NCI-H1930 (cell line): ENCODE data around the gene PROCA1.

ENCODE experiments used
- DNase-seq, 2 experiments: peaks; one replicate each; lab custom pipeline; 2025; lab: John Stamatoyannopoulos, UW

The PROCA1 gene

GRCh38 chr17:28707339-28707720 is 4.4 kb downstream of the PROCA1 start:
- DNase-seq: no peak

GRCh38 chr17:28706471-28707338 is 5.0 kb downstream of the PROCA1 start:
- no peak for DNase-seq

DNA sequence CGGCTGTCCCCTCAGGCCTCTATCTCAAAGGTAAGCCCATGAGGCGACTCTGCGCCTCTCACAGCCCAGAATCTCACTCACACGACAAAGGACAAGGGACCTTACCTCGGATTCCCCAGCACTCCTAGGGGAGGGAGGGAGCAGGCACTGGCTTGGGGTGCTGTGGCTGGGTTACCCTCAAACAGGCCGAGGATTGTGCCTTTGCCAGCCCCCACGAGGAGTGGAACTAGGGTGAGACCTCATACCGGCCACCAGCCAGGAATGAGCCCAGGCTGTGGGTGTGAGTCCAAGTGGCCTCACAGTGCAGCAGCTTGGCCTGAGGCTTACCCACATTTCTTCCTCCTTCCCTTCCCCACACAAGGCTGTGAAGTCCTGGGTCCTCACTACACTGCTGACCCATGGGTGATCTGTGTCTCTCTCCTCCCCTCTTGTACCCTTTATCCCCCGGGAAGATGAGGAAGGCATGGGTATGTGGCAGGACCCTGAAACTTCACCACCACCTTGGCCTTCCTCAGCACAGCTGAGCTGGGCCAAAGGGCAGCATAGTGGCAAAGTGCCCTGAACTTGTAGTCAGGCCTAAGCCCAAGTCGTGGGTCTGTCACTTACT is 5.9 kb downstream of the PROCA1 start:
- no peak for DNase-seq

- DNase-seq: no peak
Measured at GRCh38 chr17:28705074-28705659, 6.5 kb downstream of the PROCA1 start.

DNA sequence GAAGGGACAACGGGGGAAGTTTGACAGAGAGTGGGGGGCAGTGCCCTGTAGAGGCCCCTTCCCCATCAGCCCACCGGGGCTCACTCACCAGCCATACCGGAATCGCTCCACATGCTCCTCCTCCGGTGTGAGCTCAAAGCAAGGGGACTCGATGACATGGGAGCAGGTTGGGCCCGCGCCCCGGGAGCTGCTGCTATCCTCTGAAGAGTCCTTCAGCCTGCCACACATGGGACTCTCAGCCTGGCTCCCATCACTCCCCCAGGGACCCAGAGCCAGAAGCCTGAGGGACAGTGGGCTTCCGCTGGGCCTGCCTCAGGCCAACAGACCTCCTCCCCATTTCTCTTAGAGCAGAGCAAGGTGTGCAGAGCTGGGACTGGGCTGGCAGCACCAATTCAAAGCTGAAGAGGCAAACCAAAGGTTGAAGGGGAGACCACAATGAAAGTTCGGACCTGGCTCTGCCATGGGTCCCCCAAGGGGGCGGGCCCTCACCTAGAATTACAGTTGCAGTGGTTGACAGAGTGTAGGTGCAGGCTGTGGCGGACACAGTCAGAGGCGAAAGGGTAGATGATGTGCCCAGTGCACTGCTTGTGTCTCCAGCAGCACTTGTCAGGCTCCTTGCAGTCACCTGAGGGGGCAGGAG is 7.3 kb downstream of the PROCA1 start:
- DNase-seq: no peak

DNA sequence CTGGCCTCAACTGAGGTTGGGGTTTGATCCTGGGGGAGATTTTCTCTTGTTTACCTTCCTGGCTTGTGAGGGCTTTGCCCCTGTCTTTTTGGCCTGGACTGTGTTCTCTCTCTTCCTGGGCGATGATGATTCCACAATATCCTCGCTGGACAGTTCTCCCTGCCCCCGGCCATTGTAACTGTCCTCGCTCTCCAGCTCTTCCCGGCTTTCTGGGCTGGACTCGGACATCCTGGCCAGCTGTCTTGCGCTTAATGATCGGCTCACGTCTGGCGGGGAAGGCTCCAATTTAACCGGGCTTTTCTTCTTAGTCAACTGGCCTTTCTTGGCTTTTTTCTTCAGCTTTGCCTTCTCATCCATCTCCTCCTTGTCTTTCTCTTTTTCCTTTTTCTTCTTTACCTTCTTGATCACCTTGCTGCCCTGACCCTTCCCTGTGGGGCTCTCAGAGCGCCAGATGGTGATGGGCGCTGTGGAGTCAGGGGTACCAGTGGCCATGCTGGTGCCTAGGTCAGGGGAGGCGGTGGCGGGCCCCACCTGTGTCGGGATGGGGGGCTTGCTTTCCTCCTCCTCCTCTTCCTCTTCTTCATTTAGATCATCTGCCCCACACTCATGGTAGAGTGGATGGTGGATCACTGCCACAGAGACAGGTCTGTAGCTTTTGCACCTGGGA is 8.0 kb downstream of the PROCA1 start:
- no peak for DNase-seq

- DNase-seq: no peak
Measured at GRCh38 chr17:28702752-28703150, 8.9 kb downstream of the PROCA1 start.

- no peak for DNase-seq
Measured at GRCh38 chr17:28702026-28702751, 9.5 kb downstream of the PROCA1 start.

- DNase-seq: no peak
Measured at GRCh38 chr17:28700830-28701492, 10.7 kb downstream of the PROCA1 start.

DNA sequence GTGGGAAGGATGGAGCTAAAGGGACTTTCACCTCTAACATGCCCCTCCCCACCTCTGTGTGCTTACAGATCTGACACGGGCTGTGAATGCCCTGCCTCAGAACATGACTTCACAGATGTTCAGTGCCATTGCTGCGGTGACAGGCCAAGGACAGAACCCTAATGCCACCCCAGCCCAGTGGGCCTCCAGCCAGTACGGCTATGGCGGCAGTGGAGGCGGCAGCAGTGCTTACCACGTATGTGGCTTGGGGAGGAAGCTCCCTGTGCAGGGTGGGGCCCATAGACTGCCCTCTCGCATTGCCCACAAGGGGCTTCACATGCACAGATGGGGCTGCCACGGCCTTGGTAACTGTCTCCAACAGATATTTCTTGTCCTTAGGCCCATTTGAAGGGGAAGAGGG is 11.4 kb downstream of the PROCA1 start:
- DNase-seq: no peak

DNA sequence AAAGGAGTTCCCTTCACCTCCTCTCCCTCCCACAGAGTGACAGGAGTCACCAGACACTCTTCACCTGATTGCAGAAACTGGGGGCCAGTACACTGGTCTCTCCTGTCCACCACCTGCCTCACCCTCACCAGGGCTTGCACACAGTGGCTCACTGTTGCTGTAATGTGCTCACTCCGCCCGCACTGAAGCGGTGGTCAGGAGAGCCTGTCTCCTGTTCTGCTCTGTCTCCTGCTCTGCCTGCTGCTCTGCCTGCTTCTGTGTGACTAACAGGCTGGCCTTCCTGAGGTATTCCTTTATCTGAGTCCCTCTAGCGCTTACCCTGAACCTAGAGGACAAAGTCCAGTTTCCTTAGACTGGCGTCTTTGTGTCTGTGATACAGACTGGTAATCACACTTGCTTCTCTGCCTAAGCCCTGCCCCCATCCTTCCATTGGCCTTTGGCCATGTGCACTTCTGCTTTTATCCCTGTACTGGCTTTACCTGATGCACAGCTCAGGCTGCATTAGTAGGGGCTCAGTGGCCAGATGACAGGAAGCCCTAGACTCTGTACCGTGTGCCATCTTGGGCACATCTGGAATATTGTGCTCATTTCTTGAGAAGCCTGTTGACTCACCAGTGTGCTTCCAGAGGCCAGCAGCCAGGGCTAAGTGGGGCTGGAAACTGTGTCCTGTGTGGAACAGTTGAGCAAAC is 13.3 kb downstream of the PROCA1 start:
- DNase-seq: no peak

DNA sequence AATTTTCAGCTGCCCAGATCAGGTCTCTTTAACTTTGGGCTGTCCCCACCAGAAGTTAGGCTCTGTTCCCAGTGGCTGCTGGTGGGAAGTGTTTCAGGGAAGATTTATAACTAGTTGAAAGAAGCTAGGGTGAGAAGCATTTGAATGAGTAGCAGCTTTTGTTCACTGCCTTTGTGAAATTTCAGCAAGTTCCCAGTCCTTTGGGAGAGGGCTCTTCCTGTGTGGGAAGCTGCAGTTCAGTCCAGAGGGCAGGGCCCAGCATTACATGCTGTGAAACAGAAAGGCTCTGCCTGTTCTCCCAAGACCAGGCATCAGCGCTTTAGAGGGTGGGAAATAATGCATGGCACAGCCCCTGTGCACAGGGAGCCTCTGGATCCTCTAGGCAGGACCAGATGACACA is 17.8 kb downstream of the PROCA1 start:
- DNase-seq: no peak

GRCh38 chr17:28689011-28689410 is 22.7 kb downstream of the PROCA1 start:
- DNase-seq: no peak

DNA sequence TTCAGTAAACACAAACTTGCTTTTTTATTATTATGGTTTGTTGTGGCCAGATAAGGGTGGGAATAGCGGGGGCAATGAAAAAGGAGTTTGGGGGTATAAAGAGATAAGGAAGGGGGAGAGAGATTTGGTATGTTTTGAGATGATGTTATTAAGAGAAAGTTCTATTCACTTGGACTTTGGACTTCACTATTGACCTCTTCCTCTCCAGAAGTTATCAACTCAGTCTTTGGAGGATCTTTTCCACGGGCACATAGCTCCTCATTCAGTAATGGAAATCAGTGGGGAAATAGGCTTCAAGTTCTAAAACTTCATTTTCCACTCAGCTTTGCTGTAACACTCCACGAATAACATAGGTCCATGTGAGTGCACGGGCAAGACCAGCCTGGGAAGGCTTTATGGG is 23.2 kb downstream of the PROCA1 start:
- DNase-seq: no peak

- no peak for DNase-seq
Measured at GRCh38 chr17:28686296-28686695, 25.4 kb downstream of the PROCA1 start.

DNA sequence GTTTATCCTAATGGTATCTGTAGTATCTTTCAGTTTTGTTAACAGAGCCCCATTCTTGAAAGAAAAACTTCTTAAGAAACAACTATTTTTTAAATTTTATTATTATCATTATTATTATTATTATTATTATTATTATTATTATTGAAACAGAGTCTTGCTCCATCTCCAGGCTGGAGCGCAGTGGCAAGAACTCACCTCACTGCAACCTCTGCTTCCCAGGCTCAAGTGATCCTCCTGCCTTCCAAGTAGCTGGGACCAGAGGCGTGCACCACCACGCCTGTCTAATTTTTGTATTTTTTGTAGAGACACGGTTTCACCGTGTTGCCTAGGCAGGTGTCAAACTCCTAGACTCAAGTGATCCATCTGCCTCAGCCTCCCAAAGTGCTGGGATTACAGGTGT is 26.3 kb downstream of the PROCA1 start:
- no peak for DNase-seq

GRCh38 chr17:28684963-28685362 is 26.7 kb downstream of the PROCA1 start:
- DNase-seq: no peak

DNA sequence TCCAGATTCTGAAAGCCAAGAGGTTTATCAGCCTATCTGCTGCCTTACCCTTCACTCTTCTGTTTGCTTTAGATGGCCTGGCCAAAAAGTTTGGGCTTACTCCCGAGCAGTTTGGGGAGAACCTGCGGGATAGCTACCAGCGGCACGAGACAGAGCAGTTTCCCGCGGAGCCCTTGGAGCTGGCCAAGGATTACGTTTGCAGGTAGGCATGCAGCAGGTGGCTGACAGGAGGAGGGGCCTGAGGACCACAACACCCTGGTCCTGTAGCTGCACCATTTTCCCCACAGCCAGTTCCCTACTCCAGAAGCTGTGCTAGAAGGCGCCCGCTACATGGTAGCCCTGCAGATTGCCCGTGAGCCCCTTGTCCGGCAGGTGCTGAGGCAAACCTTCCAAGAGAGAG is 29.0 kb downstream of the PROCA1 start:
- no peak for DNase-seq

- DNase-seq: no peak
Measured at GRCh38 chr17:28675980-28676379, 35.7 kb downstream of the PROCA1 start.

DNA sequence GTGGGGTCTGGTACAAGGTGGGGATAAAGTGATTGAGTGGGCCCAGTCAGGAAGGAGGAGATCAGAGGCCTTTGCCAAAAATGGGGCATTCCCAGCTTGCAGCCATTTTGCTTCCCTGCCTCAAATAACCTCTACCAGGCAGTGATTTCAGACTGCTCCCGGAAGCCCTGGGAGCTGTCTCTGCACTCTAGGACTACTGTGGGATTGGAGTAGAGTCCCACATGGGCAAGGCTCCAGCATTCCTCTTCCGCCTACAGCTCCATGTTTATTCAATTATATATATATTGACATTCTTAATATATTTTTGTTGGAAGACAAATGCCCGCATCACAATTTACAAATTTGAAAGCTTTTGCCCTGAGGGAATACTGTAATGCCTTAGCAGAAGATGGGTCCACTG is 36.2 kb downstream of the PROCA1 start:
- no peak for DNase-seq
